NT2/D1 (cell line): Measurements from ENCODE around the gene GLCE.

Source experiments
- YY1 ChIP-seq: IDR thresholded peaks from 2 replicates; pipeline ENCODE4 v1.6.1; 2011; ENCODE audit not compliant: insufficient read length, insufficient read depth
- ZNF274 ChIP-seq: IDR thresholded peaks from 2 replicates; pipeline ENCODE4 v1.6.1; 2011; ENCODE audit warnings: mild to moderate bottlenecking, low read depth, low read length

GRCh38 chr15:69296606-69297005, 136.2 kb downstream of the GLCE start:
- TF ChIP-seq ZNF274 (no peak), YY1 (no peak)
